ENCODE results near the gene ATXN1. TPM values are rescaled to one million over a fixed set of nuclear protein-coding genes. Genes with fewer than 3 reads are reported as not detected.

ATXN1 gene
- total RNA-seq, 1 experiment from 2014 or later, result 5.6 TPM

DNA sequence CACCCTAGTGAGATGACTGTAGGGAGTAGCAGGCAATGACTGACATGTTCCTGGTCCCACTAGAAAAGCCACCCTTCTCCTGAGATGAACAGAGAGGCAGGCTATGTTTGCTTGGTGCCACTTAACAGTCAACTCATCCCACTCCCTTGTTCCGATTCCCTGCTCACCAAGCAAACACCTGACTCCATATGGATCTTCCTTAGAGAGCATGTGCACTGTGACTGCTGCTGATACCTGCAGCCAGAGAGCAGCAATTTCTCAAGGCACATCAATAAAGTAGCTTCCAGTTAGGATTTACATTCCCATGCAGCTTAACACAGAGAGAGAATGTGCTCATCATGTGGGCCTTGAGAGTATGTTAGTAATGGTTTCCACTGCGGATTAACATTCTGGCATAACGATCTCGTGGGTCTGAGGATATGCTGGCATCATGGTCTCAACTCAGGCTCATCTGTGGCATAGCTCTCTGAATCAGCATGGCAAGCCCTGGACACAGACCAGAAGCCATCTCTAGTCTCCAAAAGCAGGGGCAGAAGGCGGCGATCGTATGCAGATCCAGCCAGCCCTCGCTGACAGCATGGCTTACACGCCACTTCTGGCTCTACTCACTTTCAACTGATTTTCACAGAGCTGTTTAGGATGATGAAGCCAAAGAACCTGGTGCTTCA is 43.9 kb downstream of the ATXN1 start:
- Histone ChIP-seq H2AFZ (ENCODE audit: low read length) (no peak overlapping the region), H2BK12ac (ENCODE audit: insufficient read length, low read depth, low read length) (no peak overlapping the region), H3K27ac (ENCODE audit: insufficient read length, low read depth, low read length) (no peak overlapping the region)

More for the DNA sequence above, 43.9 kb downstream of the ATXN1 start:
- Histone ChIP-seq H3K4ac (ENCODE audit: low read depth, low read length) (no peak overlapping the region), H3K14ac (ENCODE audit: insufficient read depth, low read length) (no peak overlapping the region), H2BK15ac (ENCODE audit: low read depth, low read length) (no peak overlapping the region), H3K27me3 (ENCODE audit: insufficient read depth, low read length) (no peaks in the 10 kb centered on the region), H3K9ac (ENCODE audit: extremely low read depth, insufficient read length, low read length) (no peak overlapping the region), H3K4me1 (ENCODE audit: insufficient read depth, low read length) (peaks cover 3% of the 10 kb centered on the region; the same call in 1 of the 2 replicates), H4K8ac (replicated peaks; ENCODE audit: insufficient read length, low read depth, low read length) (no peak overlapping the region), H4K5ac (ENCODE audit: insufficient read length, low read depth, low read length) (no peak overlapping the region), H3K56ac (ENCODE audit: insufficient read length, low read depth, low read length) (no peak overlapping the region), H4K20me1 (ENCODE audit: control insufficient read depth, insufficient read depth, insufficient read length) (no peaks in the 10 kb centered on the region), H3K9me3 (ENCODE audit: control insufficient read depth, low read depth, low read length) (no peaks in the 10 kb centered on the region), H4K91ac (ENCODE audit: insufficient read length, low read depth, low read length) (no peak overlapping the region), H2BK120ac (ENCODE audit: low read depth, low read length, poor library complexity, severe bottlenecking) (no peak overlapping the region), H3K23me2 (ENCODE audit: insufficient read length, low read depth, low read length, poor library complexity, severe bottlenecking) (no peaks in the 10 kb centered on the region), H3T11ph (ENCODE audit: low read length) (no peak overlapping the region), H3K79me2 (ENCODE audit: insufficient read depth, low read length) (no peaks in the 10 kb centered on the region), H3K79me1 (ENCODE audit: insufficient read depth, low read depth, low read length, poor library complexity, severe bottlenecking) (no peaks in the 10 kb centered on the region), H3K18ac (ENCODE audit: insufficient read length, low read depth, low read length) (no peak overlapping the region), H2AK5ac (ENCODE audit: insufficient read length, low read length) (no peak overlapping the region), H2BK5ac (ENCODE audit: insufficient read length, low read length) (no peak overlapping the region), H3K23ac (ENCODE audit: insufficient read length, low read depth, low read length) (no peak overlapping the region), H2BK20ac (ENCODE audit: low read depth, low read length, poor library complexity, severe bottlenecking) (no peak overlapping the region), H3K4me2 (ENCODE audit: insufficient read depth, insufficient read length, low read length) (no peak overlapping the region)
- Mint-ChIP-seq H3K27ac (no peak overlapping the region), H3K9me3 (no peaks in the 10 kb centered on the region), H3K27me3 (ENCODE audit: low read depth) (no peaks in the 10 kb centered on the region), H3K4me3 (no peak overlapping the region), H3K36me3 (ENCODE audit: insufficient read depth in 1 of 3, low read depth in 3 of 3) (no peaks in the 10 kb centered on the region), H3K4me1 (peaks cover 9% of the 10 kb centered on the region in 2 experiments)
- no CpG with 5 or more reads among the region's 9 CpGs for WGBS (ENCODE audit: extremely low coverage, insufficient read length, low lambda C conversion rate)
- TF ChIP-seq, protein P1, sequence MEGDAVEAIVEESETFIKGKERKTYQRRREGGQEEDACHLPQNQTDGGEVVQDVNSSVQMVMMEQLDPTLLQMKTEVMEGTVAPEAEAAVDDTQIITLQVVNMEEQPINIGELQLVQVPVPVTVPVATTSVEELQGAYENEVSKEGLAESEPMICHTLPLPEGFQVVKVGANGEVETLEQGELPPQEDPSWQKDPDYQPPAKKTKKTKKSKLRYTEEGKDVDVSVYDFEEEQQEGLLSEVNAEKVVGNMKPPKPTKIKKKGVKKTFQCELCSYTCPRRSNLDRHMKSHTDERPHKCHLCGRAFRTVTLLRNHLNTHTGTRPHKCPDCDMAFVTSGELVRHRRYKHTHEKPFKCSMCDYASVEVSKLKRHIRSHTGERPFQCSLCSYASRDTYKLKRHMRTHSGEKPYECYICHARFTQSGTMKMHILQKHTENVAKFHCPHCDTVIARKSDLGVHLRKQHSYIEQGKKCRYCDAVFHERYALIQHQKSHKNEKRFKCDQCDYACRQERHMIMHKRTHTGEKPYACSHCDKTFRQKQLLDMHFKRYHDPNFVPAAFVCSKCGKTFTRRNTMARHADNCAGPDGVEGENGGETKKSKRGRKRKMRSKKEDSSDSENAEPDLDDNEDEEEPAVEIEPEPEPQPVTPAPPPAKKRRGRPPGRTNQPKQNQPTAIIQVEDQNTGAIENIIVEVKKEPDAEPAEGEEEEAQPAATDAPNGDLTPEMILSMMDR (conservative IDR thresholded peaks at IDR 0.05), result no peak
- no peak for DNase-seq
